Mesenchymal stem cell (in vitro differentiated cells and primary cell): ENCODE data around the gene CDAN1.

Source experiments
- DNase-seq: peaks from one replicate; pipeline ENCODE4 v3.0.0-alpha.2; 2013
- H2AFZ ChIP-seq: one replicate; pipeline ENCODE4 v1.6.1; 2013; ENCODE audit warnings: low read depth, mild to moderate bottlenecking, control low read depth, inconsistent platforms, low read length, moderate library complexity
- H2AK5ac ChIP-seq: 2 replicates; pipeline ENCODE4 v1.6.1; 2013; ENCODE audit warnings: low read length, moderate library complexity, mild to moderate bottlenecking, inconsistent platforms; ENCODE audit not compliant: severe bottlenecking
- H2BK120ac ChIP-seq: one replicate; pipeline ENCODE4 v1.6.1; 2013; ENCODE audit warnings: low read depth, mild to moderate bottlenecking, inconsistent platforms, low read length, moderate library complexity
- H2BK12ac ChIP-seq, 2 experiments: one replicate each; pipeline ENCODE4 v1.6.1; 2013; ENCODE audit warnings: inconsistent platforms in 2 of 2, low read length in 2 of 2, mild to moderate bottlenecking in 2 of 2, moderate library complexity in 2 of 2, control low read depth in 1 of 2
- H2BK15ac ChIP-seq: one replicate; pipeline ENCODE4 v1.6.1; 2013; ENCODE audit warnings: mild to moderate bottlenecking, low read depth, inconsistent platforms; ENCODE audit not compliant: poor library complexity, severe bottlenecking
- H2BK5ac ChIP-seq: 2 replicates; pipeline ENCODE4 v1.6.1; 2013; ENCODE audit warnings: low read depth, mild to moderate bottlenecking, low read length, control low read depth, inconsistent platforms; ENCODE audit not compliant: poor library complexity, severe bottlenecking
- H3K14ac ChIP-seq, 2 experiments: one replicate each; pipeline ENCODE4 v1.6.1; 2013; ENCODE audit warnings: inconsistent platforms in 2 of 2, low read length in 2 of 2, control low read depth in 1 of 2, mild to moderate bottlenecking in 1 of 2, moderate library complexity in 1 of 2
- H3K18ac ChIP-seq, 2 experiments: one replicate each; pipeline ENCODE4 v1.6.1; 2013; ENCODE audit warnings: inconsistent platforms in 2 of 2, low read length in 2 of 2, control low read depth in 1 of 2, low read depth in 1 of 2, mild to moderate bottlenecking in 1 of 2
- H3K23ac ChIP-seq, 2 experiments: one replicate each; pipeline ENCODE4 v1.6.1; 2013; ENCODE audit warnings: inconsistent platforms in 2 of 2, low read length in 2 of 2, mild to moderate bottlenecking in 2 of 2, moderate library complexity in 2 of 2, control low read depth in 1 of 2
- H3K27ac ChIP-seq: 2 replicates; pipeline ENCODE4 v1.5.1; 2013; ENCODE audit warnings: mild to moderate bottlenecking, moderate library complexity, low read length, control low read depth, inconsistent platforms; ENCODE audit not compliant: poor library complexity, severe bottlenecking
- H3K27me3 ChIP-seq, 2 experiments: 2 replicates each; pipeline versions ENCODE4 v1.6.1 to v1.7.0; 2013; ENCODE audit warnings: low read length in 2 of 2, mild to moderate bottlenecking in 2 of 2, moderate library complexity in 2 of 2, control low read depth in 1 of 2, inconsistent platforms in 1 of 2; ENCODE audit not compliant: control insufficient read depth in 1 of 2, insufficient read depth in 1 of 2
- H3K36me3 ChIP-seq, 2 experiments: 2 replicates each; pipeline versions ENCODE4 v1.6.1 to v1.7.0; 2013; ENCODE audit warnings: low read length in 2 of 2, control low read depth in 1 of 2, inconsistent platforms in 1 of 2, low read depth in 1 of 2, mild to moderate bottlenecking in 1 of 2; ENCODE audit not compliant: insufficient read depth in 2 of 2, control insufficient read depth in 1 of 2
- H3K4ac ChIP-seq, 2 experiments: one replicate each; pipeline ENCODE4 v1.6.1; 2013; ENCODE audit warnings: inconsistent platforms in 2 of 2, low read length in 2 of 2, mild to moderate bottlenecking in 2 of 2, moderate library complexity in 2 of 2, control low read depth in 1 of 2, low read depth in 1 of 2
- H3K4me1 ChIP-seq: 2 replicates; pipeline ENCODE4 v1.6.1; 2013; ENCODE audit warnings: low read depth, low read length, control low read depth; ENCODE audit not compliant: control insufficient read depth, insufficient read depth
- H3K4me2 ChIP-seq: 2 replicates; pipeline ENCODE4 v1.6.1; 2013; ENCODE audit warnings: low read length, mild to moderate bottlenecking, inconsistent platforms; ENCODE audit not compliant: poor library complexity, severe bottlenecking
- H3K4me3 ChIP-seq, 2 experiments: 2 replicates each; pipeline versions ENCODE4 v1.5.1 to v1.7.0; 2013; ENCODE audit warnings: low read length in 2 of 2, mild to moderate bottlenecking in 2 of 2, control low read depth in 1 of 2, low read depth in 1 of 2; ENCODE audit not compliant: insufficient read depth in 1 of 2
- H3K79me1 ChIP-seq: replicated peaks from 2 replicates; pipeline ENCODE4 v1.6.1; 2013; ENCODE audit warnings: mild to moderate bottlenecking, control low read depth, low read length, inconsistent platforms; ENCODE audit not compliant: poor library complexity, severe bottlenecking
- H3K9ac ChIP-seq: 2 replicates; pipeline ENCODE4 v1.7.0; 2013; ENCODE audit warnings: mild to moderate bottlenecking, low read length, moderate library complexity
- H3K9me3 ChIP-seq: 2 replicates; pipeline ENCODE4 v1.7.0; 2013; ENCODE audit warnings: mild to moderate bottlenecking, low read length; ENCODE audit not compliant: control insufficient read depth
- H4K8ac ChIP-seq: one replicate; pipeline ENCODE4 v1.6.1; 2013; ENCODE audit warnings: inconsistent platforms, mild to moderate bottlenecking, low read length, moderate library complexity
- H4K91ac ChIP-seq: one replicate; pipeline ENCODE4 v1.6.1; 2013; ENCODE audit warnings: mild to moderate bottlenecking, low read length, inconsistent platforms
- WGBS: methylation state at CpG from one replicate; pipeline ENCODE4 v1.1.7; 2013; ENCODE audit warnings: mixed read lengths; 5-methylcytosine and 5-hydroxymethylcytosine counted together

The CDAN1 gene

GRCh38 chr15:42731461-42731860, 5.5 kb downstream of the CDAN1 start:
- Histone ChIP-seq H3K4me1 (peaks cover 8% of the 10 kb centered on the region), H3K23ac (no peak overlapping the region), H2BK5ac (no peak overlapping the region), H2BK12ac (no peak overlapping the region), H4K91ac (no peak overlapping the region), H2BK15ac (no peak overlapping the region), H2AK5ac (no peak overlapping the region), H3K36me3 (peaks cover 83 to 85% of the 10 kb centered on the region in 2 experiments), H3K4ac (no peak overlapping the region), H3K9me3 (no peaks in the 10 kb centered on the region), H3K27me3 (no peaks in the 10 kb centered on the region), H3K79me1 (peaks cover 62% of the 10 kb centered on the region), H2BK120ac (no peak overlapping the region), H3K4me2 (no peak overlapping the region), H3K9ac (no peak overlapping the region), H4K8ac (no peak overlapping the region), H3K18ac (no peak overlapping the region), H3K4me3 (no peak overlapping the region), H3K27ac (no peak overlapping the region), H2AFZ (no peak overlapping the region), H3K14ac (no peak overlapping the region)
- no peak for DNase-seq
- 93% methylated on average over 4 of the region's 6 CpGs for WGBS

- H3K23ac ChIP-seq: no peak overlapping the region
- peaks cover 91 to 94% of the 10 kb centered on the region in 2 experiments for H3K36me3 ChIP-seq
- no peak overlapping the region for H3K27ac ChIP-seq
- no peak overlapping the region for H2BK12ac ChIP-seq
- H3K4me1 ChIP-seq: peaks cover 2% of the 10 kb centered on the region
- H4K91ac ChIP-seq: no peak overlapping the region
- no peak overlapping the region for H3K4me3 ChIP-seq
- H3K9ac ChIP-seq: no peak overlapping the region
- 96% methylated on average over 14 of the region's 14 CpGs for WGBS
- no peak overlapping the region for H2BK15ac ChIP-seq
- H3K4ac ChIP-seq: no peak overlapping the region
- no peak overlapping the region for H3K18ac ChIP-seq
- DNase-seq: no peak
- H3K9me3 ChIP-seq: no peaks in the 10 kb centered on the region
- no peak overlapping the region for H2BK120ac ChIP-seq
- H2BK5ac ChIP-seq: no peak overlapping the region
- no peak overlapping the region for H3K14ac ChIP-seq
- no peaks in the 10 kb centered on the region for H3K27me3 ChIP-seq
- H3K4me2 ChIP-seq: no peak overlapping the region
- peaks cover 61% of the 10 kb centered on the region for H3K79me1 ChIP-seq
- H2AK5ac ChIP-seq: no peak overlapping the region
- H2AFZ ChIP-seq: no peak overlapping the region
- H4K8ac ChIP-seq: no peak overlapping the region
Observed at GRCh38 chr15:42730536-42730935, 6.4 kb downstream of the CDAN1 start.

- Histone ChIP-seq H3K36me3 (peaks cover 91 to 95% of the 10 kb centered on the region in 2 experiments), H2AK5ac (no peak overlapping the region), H3K9ac (no peak overlapping the region), H4K91ac (no peak overlapping the region), H2BK5ac (no peak overlapping the region), H2BK120ac (no peak overlapping the region), H2BK15ac (no peak overlapping the region), H3K9me3 (no peaks in the 10 kb centered on the region), H3K27me3 (no peaks in the 10 kb centered on the region), H2BK12ac (no peak overlapping the region), H3K14ac (no peak overlapping the region), H3K79me1 (peaks cover 57% of the 10 kb centered on the region), H3K23ac (no peak overlapping the region), H3K4me1 (no peaks in the 10 kb centered on the region), H3K18ac (no peak overlapping the region), H2AFZ (no peak overlapping the region), H3K4me2 (no peak overlapping the region), H3K4me3 (no peak overlapping the region), H3K4ac (no peak overlapping the region), H3K27ac (no peak overlapping the region), H4K8ac (no peak overlapping the region)
- WGBS: 95% methylated on average over 8 of the region's 8 CpGs
- DNase-seq: no peak
Observed at GRCh38 chr15:42730135-42730534, 6.8 kb downstream of the CDAN1 start.

- H3K4me2 ChIP-seq: no peak overlapping the region
- H3K18ac ChIP-seq: no peak overlapping the region
- H4K8ac ChIP-seq: no peak overlapping the region
- no peak overlapping the region for H2BK15ac ChIP-seq
- no peak for DNase-seq
- no peak overlapping the region for H2BK12ac ChIP-seq
- no peak overlapping the region for H3K4me3 ChIP-seq
- H2AK5ac ChIP-seq: no peak overlapping the region
- peaks cover 50% of the 10 kb centered on the region for H3K79me1 ChIP-seq
- over 99% methylated on average over 7 of the region's 7 CpGs for WGBS
- no peak overlapping the region for H3K27ac ChIP-seq
- no peak overlapping the region for H2BK120ac ChIP-seq
- no peaks in the 10 kb centered on the region for H3K4me1 ChIP-seq
- no peaks in the 10 kb centered on the region for H3K9me3 ChIP-seq
- H3K4ac ChIP-seq: no peak overlapping the region
- H3K9ac ChIP-seq: no peak overlapping the region
- H2BK5ac ChIP-seq: no peak overlapping the region
- H3K23ac ChIP-seq: no peak overlapping the region
- H3K36me3 ChIP-seq: peaks cover 91 to 95% of the 10 kb centered on the region in 2 experiments
- no peak overlapping the region for H4K91ac ChIP-seq
- H2AFZ ChIP-seq: no peak overlapping the region
- H3K14ac ChIP-seq: no peak overlapping the region
- H3K27me3 ChIP-seq: no peaks in the 10 kb centered on the region
Observed at GRCh38 chr15:42729409-42729808, 7.5 kb downstream of the CDAN1 start.
